Panc1 (cell line): ENCODE data around the gene CDH13. TPM values are rescaled to one million over a fixed set of nuclear protein-coding genes. Genes with fewer than 3 reads are reported as not detected.

ENCODE experiments used
- ATAC-seq: fragments of 200-7000 bp; cut with Tn5 transposase; 2 replicates; pipeline ENCODE4 v1.9.1; 2020; ENCODE audit warnings: mild to moderate bottlenecking, moderate library complexity
- BruUV-seq: library from RNA; stranded (reverse); fragments of 400-500 nt; replicated peaks from 2 replicates; lab custom pipeline; 2021; lab: Mats Ljungman, UMichigan
- CTCF ChIA-PET: fragments of 300-600 bp; sonication (Branson Sonifier 250); formaldehyde crosslinking; loops from one replicate; lab custom pipeline; 2022; ENCODE audit warnings: antibody characterized with exemption; lab: Charles Lee
- POLR2A ChIA-PET: fragments of 300-600 bp; sonication (Branson Sonifier 250); formaldehyde crosslinking; loops from one replicate; lab custom pipeline; 2022; ENCODE audit warnings: antibody characterized with exemption; lab: Charles Lee
- DNase-seq: peaks from one replicate; pipeline ENCODE4 v3.0.0-alpha.2; 2010; ENCODE audit warnings: low read depth, low spot score
- H3K27ac ChIP-seq: 2 replicates; pipeline ENCODE4 v1.5.1; 2011; ENCODE audit warnings: mild to moderate bottlenecking, low read length, inconsistent platforms
- H3K27me3 ChIP-seq: fragments of 200-500 bp; sonication (Bioruptor generic); 2 replicates; pipeline ENCODE4 v1.6.0; 2014; ENCODE audit warnings: low read length, inconsistent platforms; ENCODE audit not compliant: control insufficient read depth, insufficient read depth
- H3K36me3 ChIP-seq: fragments of 200-500 bp; sonication (Bioruptor generic); 2 replicates; pipeline ENCODE4 v1.5.1; 2014; ENCODE audit warnings: inconsistent platforms, mild to moderate bottlenecking, low read length, moderate library complexity; ENCODE audit not compliant: control insufficient read depth, insufficient read depth
- H3K4me1 ChIP-seq: 2 replicates; pipeline ENCODE4 v1.5.1; 2011; ENCODE audit warnings: inconsistent platforms, mild to moderate bottlenecking, low read length, moderate library complexity; ENCODE audit not compliant: control insufficient read depth, insufficient read depth
- H3K4me3 ChIP-seq, 2 experiments: 2 replicates each; pipeline ENCODE4 v1.5.1; 2011 to 2012; ENCODE audit warnings: low read depth in 2 of 2, low read length in 2 of 2, mild to moderate bottlenecking in 2 of 2, inconsistent platforms in 1 of 2, moderate library complexity in 1 of 2
- H3K9me3 ChIP-seq: fragments of 200-500 bp; sonication (Bioruptor generic); 2 replicates; pipeline ENCODE4 v1.5.1; 2014; ENCODE audit warnings: low read depth, mild to moderate bottlenecking, inconsistent platforms, low read length, moderate library complexity; ENCODE audit not compliant: control insufficient read depth, insufficient read depth
- CTCF ChIP-seq: fragments of 450-650 bp; IDR thresholded peaks from 2 replicates; pipeline ENCODE4 v1.5.1; 2017; ENCODE audit warnings: mild to moderate bottlenecking
- POLR2AphosphoS5 ChIP-seq: IDR thresholded peaks from 2 replicates; pipeline ENCODE4 v1.6.1; 2012; ENCODE audit warnings: mild to moderate bottlenecking, low read depth, low read length, moderate library complexity
- REST ChIP-seq, 2 experiments: IDR thresholded peaks; 2 replicates each; pipeline ENCODE4 v1.6.1; 2011 to 2012; ENCODE audit warnings: low read depth in 2 of 2, control low read depth in 1 of 2, low read length in 1 of 2, mild to moderate bottlenecking in 1 of 2, moderate library complexity in 1 of 2; ENCODE audit not compliant: insufficient read depth in 1 of 2
- SIN3A ChIP-seq: IDR thresholded peaks from 2 replicates; pipeline ENCODE4 v1.6.1; 2012; ENCODE audit warnings: low read depth, mild to moderate bottlenecking, low read length, moderate library complexity, borderline replicate concordance; ENCODE audit not compliant: insufficient read depth
- TCF7L2 ChIP-seq: IDR thresholded peaks from 2 replicates; pipeline ENCODE4 v1.6.1; 2011; ENCODE audit warnings: mild to moderate bottlenecking, low read depth, low read length, inconsistent platforms
- in situ Hi-C: cut with HindIII; loops from 2 replicates; pipeline ENCODE4 v1.10.0; 2016; ENCODE audit warnings: low sequenced_read_pairs, low pct_unique_long_range_greater_than_20kb
- intact Hi-C: fragments of 100-400 bp; cut with micrococcal nuclease; formaldehyde crosslinking; loops from one replicate; pipeline ENCODE4 v1.10.0; 2022; ENCODE audit not compliant: unreplicated experiment
- total RNA-seq: library from RNA; stranded (reverse); gene quantifications from one replicate; pipeline ENCODE4 v1.2.1, GENCODE V29; 2021; ENCODE audit not compliant: unreplicated experiment

CDH13 gene
- total RNA-seq, 1 experiment from 2014 or later, result not detected

- no peak for TF ChIP-seq REST (IDR thresholded peaks at IDR 0.05; ENCODE audit: insufficient read depth in 1 of 2, low read depth in 2 of 2, low read length in 1 of 2)
- TF ChIP-seq POLR2AphosphoS5, result no peak
- TF ChIP-seq TCF7L2, result no peak
- no peak for TF ChIP-seq SIN3A
- no peak for TF ChIP-seq CTCF
- ChIA-PET POLR2A (no interaction called here), CTCF (no interaction called here)
- no peak overlapping the region for H3K27ac ChIP-seq
- no peak for ATAC-seq
- in situ Hi-C loops (no loop called here), intact Hi-C loops (no loop called here)
- no peaks in the 10 kb centered on the region for H3K36me3 ChIP-seq
- H3K27me3 ChIP-seq, result no peaks in the 10 kb centered on the region; the same call in 1 of the 2 replicates
- H3K4me3 ChIP-seq, result no peak overlapping the region
- no peak for DNase-seq
- no TSS peak for BruUV-seq
- H3K9me3 ChIP-seq, result no peaks in the 10 kb centered on the region
- no peaks in the 10 kb centered on the region for H3K4me1 ChIP-seq
These were observed 959.9 kb downstream of the CDH13 start for GRCh38 chr16:83586461-83587200.

GRCh38 chr16:83587201-83587600, 960.4 kb downstream of the CDH13 start:
- Histone ChIP-seq H3K36me3 (no peaks in the 10 kb centered on the region), H3K9me3 (no peaks in the 10 kb centered on the region), H3K27me3 (no peaks in the 10 kb centered on the region; the same call in 1 of the 2 replicates), H3K4me3 (no peak overlapping the region), H3K27ac (no peak overlapping the region), H3K4me1 (no peaks in the 10 kb centered on the region)
- DNase-seq (no peak), ATAC-seq (no peak)
- TF ChIP-seq POLR2AphosphoS5 (no peak), CTCF (no peak), SIN3A (no peak)
- in situ Hi-C loops, result no loop called here
- ChIA-PET POLR2A (no interaction called here), CTCF (no interaction called here)
- BruUV-seq, result no TSS peak
- intact Hi-C loops, result no loop called here
